Calu3 (cell line): Measurements from ENCODE around the gene SIPA1L3. TPM values are rescaled to one million over a fixed set of nuclear protein-coding genes. Genes with fewer than 3 reads are reported as not detected.

ENCODE experiments used
- BruUV-seq: library from RNA; stranded (reverse); fragments of 400-500 nt; replicated peaks from 2 replicates; lab custom pipeline; 2021; lab: Mats Ljungman, UMichigan
- CTCF ChIA-PET: fragments of 300-600 bp; sonication (Branson Sonifier 250); formaldehyde crosslinking; loops from one replicate; lab custom pipeline; 2022; ENCODE audit warnings: antibody characterized with exemption; lab: Charles Lee
- DNase-seq: peaks from one replicate; pipeline ENCODE4 v3.0.0; 2022
- H3K27ac Mint-ChIP-seq: one replicate; pipeline ENCODE4 v1.8.0; 2022; ENCODE audit warnings: mixed read lengths; ENCODE audit not compliant: unreplicated experiment
- H3K27me3 Mint-ChIP-seq: one replicate; pipeline ENCODE4 v1.8.0; 2022; ENCODE audit warnings: mixed read lengths; ENCODE audit not compliant: unreplicated experiment
- H3K36me3 Mint-ChIP-seq: one replicate; pipeline ENCODE4 v1.8.0; 2022; ENCODE audit warnings: mild to moderate bottlenecking, moderate library complexity, mixed read lengths; ENCODE audit not compliant: insufficient read depth, unreplicated experiment
- H3K4me1 Mint-ChIP-seq: one replicate; pipeline ENCODE4 v1.8.0; 2022; ENCODE audit warnings: mild to moderate bottlenecking, low read depth, mixed read lengths; ENCODE audit not compliant: unreplicated experiment
- H3K4me3 Mint-ChIP-seq: one replicate; pipeline ENCODE4 v1.8.0; 2022; ENCODE audit warnings: mild to moderate bottlenecking, low read depth, moderate library complexity, mixed read lengths; ENCODE audit not compliant: unreplicated experiment
- H3K9me3 Mint-ChIP-seq: one replicate; pipeline ENCODE4 v1.8.0; 2022; ENCODE audit warnings: low read depth, mixed read lengths; ENCODE audit not compliant: unreplicated experiment
- intact Hi-C: fragments of 100-400 bp; cut with micrococcal nuclease; formaldehyde crosslinking; loops from one replicate; pipeline ENCODE4 v1.10.0; 2022; ENCODE audit not compliant: unreplicated experiment
- total RNA-seq: library from RNA; stranded (reverse); gene quantifications from 2 replicates; pipeline ENCODE4 v1.2.3, GENCODE V29; 2022
- TF ChIP-seq, protein P1 (sequence below): fragments of 200-600 bp; IDR thresholded peaks from one replicate; pipeline ENCODE4 v1.8.0; 2022; ENCODE audit warnings: antibody characterized with exemption; ENCODE audit not compliant: unreplicated experiment

The SIPA1L3 gene
- total RNA-seq, 1 experiment from 2014 or later = 127 TPM

DNA sequence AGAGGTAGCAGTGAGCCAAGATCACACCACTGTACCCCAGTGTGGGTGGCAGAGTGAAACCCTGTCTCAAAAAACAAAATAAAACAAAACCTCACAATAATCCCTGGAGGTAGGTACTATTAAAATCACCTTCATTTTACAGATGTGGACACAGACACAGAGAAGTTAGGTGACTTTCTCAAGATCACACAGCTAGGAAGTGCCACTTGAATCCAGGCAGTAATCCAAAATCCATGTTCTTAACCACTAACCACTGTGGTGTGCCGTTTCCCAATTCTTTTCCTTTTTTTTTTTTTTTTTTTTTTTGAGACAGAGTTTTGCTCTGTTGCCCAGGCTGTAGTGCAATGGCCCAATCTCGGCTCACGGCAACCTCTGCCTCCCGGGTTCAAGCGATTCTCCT, 340.1 kb downstream of the SIPA1L3 start:
- no peaks in the 10 kb centered on the region for H3K9me3 Mint-ChIP-seq
- no peak overlapping the region for H3K4me3 Mint-ChIP-seq
- no peak for DNase-seq
- peaks cover 36% of the 10 kb centered on the region for H3K4me1 Mint-ChIP-seq
- H3K36me3 Mint-ChIP-seq = peaks cover 8% of the 10 kb centered on the region
- H3K27ac Mint-ChIP-seq = no peak overlapping the region
- CTCF ChIA-PET = interaction anchor here (1.6 kb wide), 1 partner anchor 9 kb away, joined by 4 read pairs; the partner anchor contains the start of gene PPP1R14A
- intact Hi-C loops = no loop called here
- TF ChIP-seq, protein P1, sequence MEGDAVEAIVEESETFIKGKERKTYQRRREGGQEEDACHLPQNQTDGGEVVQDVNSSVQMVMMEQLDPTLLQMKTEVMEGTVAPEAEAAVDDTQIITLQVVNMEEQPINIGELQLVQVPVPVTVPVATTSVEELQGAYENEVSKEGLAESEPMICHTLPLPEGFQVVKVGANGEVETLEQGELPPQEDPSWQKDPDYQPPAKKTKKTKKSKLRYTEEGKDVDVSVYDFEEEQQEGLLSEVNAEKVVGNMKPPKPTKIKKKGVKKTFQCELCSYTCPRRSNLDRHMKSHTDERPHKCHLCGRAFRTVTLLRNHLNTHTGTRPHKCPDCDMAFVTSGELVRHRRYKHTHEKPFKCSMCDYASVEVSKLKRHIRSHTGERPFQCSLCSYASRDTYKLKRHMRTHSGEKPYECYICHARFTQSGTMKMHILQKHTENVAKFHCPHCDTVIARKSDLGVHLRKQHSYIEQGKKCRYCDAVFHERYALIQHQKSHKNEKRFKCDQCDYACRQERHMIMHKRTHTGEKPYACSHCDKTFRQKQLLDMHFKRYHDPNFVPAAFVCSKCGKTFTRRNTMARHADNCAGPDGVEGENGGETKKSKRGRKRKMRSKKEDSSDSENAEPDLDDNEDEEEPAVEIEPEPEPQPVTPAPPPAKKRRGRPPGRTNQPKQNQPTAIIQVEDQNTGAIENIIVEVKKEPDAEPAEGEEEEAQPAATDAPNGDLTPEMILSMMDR = no peak
- no peaks in the 10 kb centered on the region for H3K27me3 Mint-ChIP-seq
- no TSS peak for BruUV-seq

DNA sequence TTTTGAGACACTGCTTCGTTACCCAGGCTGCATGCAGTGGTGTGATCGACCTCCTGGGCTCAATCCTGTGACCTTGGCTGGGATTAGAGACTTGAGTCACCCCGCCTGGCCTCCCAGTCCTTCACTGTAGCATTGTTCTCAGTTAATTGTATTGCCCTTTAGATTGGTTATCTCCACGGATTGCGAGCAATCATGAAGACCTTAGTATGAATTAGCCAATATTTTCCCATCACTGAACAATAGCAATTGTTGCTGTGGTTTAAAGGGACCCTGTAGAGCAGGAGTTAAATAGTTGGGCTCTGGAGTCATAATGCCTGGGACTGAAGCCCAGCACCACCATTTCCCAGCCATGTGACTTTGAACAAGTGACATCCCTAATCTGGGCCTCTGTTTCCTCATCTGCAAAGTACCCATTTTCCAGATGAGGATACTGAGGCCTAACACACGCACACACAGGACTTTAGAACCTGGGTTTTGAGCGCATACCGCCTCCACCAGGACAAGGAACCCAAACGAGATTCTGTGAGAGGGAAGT, 340.8 kb downstream of the SIPA1L3 start:
- H3K4me1 Mint-ChIP-seq = peaks cover 36% of the 10 kb centered on the region
- TF ChIP-seq, protein P1 = no peak
- BruUV-seq = no TSS peak
- DNase-seq = no peak
- H3K27me3 Mint-ChIP-seq = no peaks in the 10 kb centered on the region
- CTCF ChIA-PET = interaction anchor here (0.6 kb wide), 1 partner anchor 158 kb away, joined by 5 read pairs; no protein-coding TSS in a partner anchor
- no peak overlapping the region for H3K27ac Mint-ChIP-seq
- no peaks in the 10 kb centered on the region for H3K9me3 Mint-ChIP-seq
- H3K36me3 Mint-ChIP-seq = peaks cover 8% of the 10 kb centered on the region
- H3K4me3 Mint-ChIP-seq = no peak overlapping the region
- intact Hi-C loops = no loop called here

DNA sequence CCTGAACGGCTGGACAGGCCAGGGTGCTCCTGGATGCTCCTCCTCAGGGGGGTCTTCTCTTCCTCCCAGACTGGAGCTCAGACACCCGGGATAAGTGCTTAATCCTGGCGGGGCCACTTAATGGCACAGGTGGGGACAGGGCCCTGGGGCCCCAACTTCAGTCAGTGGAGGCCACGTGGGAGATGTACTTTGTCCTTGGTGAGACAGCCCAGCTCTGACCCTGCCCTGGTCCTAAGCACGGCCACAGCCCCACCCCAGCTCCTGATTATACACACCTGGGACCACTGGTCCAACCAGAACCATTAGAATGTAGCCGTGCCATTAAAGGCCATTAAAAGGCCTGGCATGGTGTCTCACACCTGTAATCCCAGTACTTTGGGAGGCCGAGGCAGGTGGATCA, 341.4 kb downstream of the SIPA1L3 start:
- Mint-ChIP-seq H3K27me3 (no peaks in the 10 kb centered on the region), H3K27ac (no peak overlapping the region), H3K9me3 (no peaks in the 10 kb centered on the region), H3K4me1 (peaks cover 36% of the 10 kb centered on the region), H3K36me3 (peaks cover 7% of the 10 kb centered on the region), H3K4me3 (no peak overlapping the region)
- DNase-seq = no peak
- CTCF ChIA-PET = interaction anchor here (0.6 kb wide), 1 partner anchor 158 kb away, joined by 5 read pairs; no protein-coding TSS in a partner anchor
- TF ChIP-seq, protein P1 = no peak
- BruUV-seq = no TSS peak
- intact Hi-C loops = no loop called here

DNA sequence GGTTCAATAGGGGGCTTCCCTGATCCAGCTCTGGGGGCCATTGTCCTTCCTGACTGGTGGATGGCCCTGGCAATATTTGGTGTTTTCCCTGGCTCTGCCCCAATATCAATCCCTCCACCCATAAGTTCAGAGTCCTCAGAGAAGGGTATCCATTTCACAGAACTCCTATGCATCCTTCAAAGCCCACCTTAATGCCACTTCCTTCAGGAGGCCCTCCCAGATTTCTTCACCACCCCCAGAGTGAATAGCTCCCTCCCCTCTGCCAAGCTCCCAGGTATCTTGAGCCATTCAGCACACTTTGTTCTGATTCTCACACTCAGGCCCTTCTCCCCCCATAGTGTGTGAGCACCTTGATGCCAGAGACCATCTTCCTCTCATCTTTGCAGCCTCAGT, 343.4 kb downstream of the SIPA1L3 start:
- no peaks in the 10 kb centered on the region for H3K27me3 Mint-ChIP-seq
- peaks cover 23% of the 10 kb centered on the region for H3K4me1 Mint-ChIP-seq
- TF ChIP-seq, protein P1 = no peak
- no peak for DNase-seq
- BruUV-seq = no TSS peak
- H3K9me3 Mint-ChIP-seq = no peaks in the 10 kb centered on the region
- no peak overlapping the region for H3K27ac Mint-ChIP-seq
- H3K4me3 Mint-ChIP-seq = no peak overlapping the region
- peaks cover 4% of the 10 kb centered on the region for H3K36me3 Mint-ChIP-seq
- CTCF ChIA-PET = no interaction called here
- intact Hi-C loops = no loop called here
